Osteoblast (primary cell): ENCODE data around the gene FGF14. TPM values are rescaled to one million over a fixed set of nuclear protein-coding genes. Genes with fewer than 3 reads are reported as not detected.
A peak's percentile ranks its signal among the peaks of the same experiment; 100 is the strongest.

Experiments
- DNase-seq: peaks from one replicate; pipeline ENCODE4 v3.0.0; 2011; ENCODE audit warnings: low spot score, mixed read lengths; ENCODE audit not compliant: insufficient read length; ENCODE audit errors: missing footprints
- H2AFZ ChIP-seq: 2 replicates; pipeline ENCODE4 v1.6.0; 2011; ENCODE audit warnings: mild to moderate bottlenecking, low read length
- H3K27ac ChIP-seq: 2 replicates; pipeline ENCODE4 v1.5.1; 2011; ENCODE audit warnings: mild to moderate bottlenecking, low read depth, low read length, moderate library complexity
- H3K27me3 ChIP-seq: 2 replicates; pipeline ENCODE4 v1.6.0; 2012; ENCODE audit warnings: mild to moderate bottlenecking, control low read depth, inconsistent platforms, low read length, moderate library complexity; ENCODE audit not compliant: insufficient read depth
- H3K36me3 ChIP-seq: 2 replicates; pipeline ENCODE4 v1.5.1; 2011; ENCODE audit warnings: mild to moderate bottlenecking, low read length, control low read depth, moderate library complexity; ENCODE audit not compliant: insufficient read depth
- H3K4me1 ChIP-seq: 2 replicates; pipeline ENCODE4 v1.5.1; 2011; ENCODE audit warnings: mild to moderate bottlenecking, low read length, control low read depth, moderate library complexity; ENCODE audit not compliant: insufficient read depth
- H3K4me2 ChIP-seq: 2 replicates; pipeline ENCODE4 v1.6.0; 2011; ENCODE audit warnings: mild to moderate bottlenecking, low read length; ENCODE audit not compliant: insufficient read depth
- H3K4me3 ChIP-seq: fragments of 200-600 bp; sonication (generic); 3 replicates; pipeline ENCODE4 v1.5.1; 2012; ENCODE audit warnings: mild to moderate bottlenecking, low read length, inconsistent platforms; ENCODE audit not compliant: insufficient read depth
- H3K79me2 ChIP-seq: 2 replicates; pipeline ENCODE4 v1.6.0; 2012; ENCODE audit warnings: mild to moderate bottlenecking, low read length, control low read depth, inconsistent platforms; ENCODE audit not compliant: insufficient read depth
- H3K9me3 ChIP-seq: 2 replicates; pipeline ENCODE4 v1.5.1; 2011; ENCODE audit warnings: low read depth, low read length, control low read depth
- H4K20me1 ChIP-seq: 2 replicates; pipeline ENCODE4 v1.6.0; 2012; ENCODE audit warnings: mild to moderate bottlenecking, low read length, control low read depth; ENCODE audit not compliant: insufficient read depth
- CTCF ChIP-seq: IDR thresholded peaks from 2 replicates; pipeline ENCODE4 v1.5.1; 2011; ENCODE audit warnings: mild to moderate bottlenecking, low read depth, low read length, moderate library complexity; ENCODE audit errors: extremely low read depth
- total RNA-seq: library from RNA; depleted of rRNA; stranded (reverse); fragments of >200 nt; gene quantifications from 2 replicates; pipeline ENCODE4 v1.2.3, GENCODE V29; 2012

Gene FGF14
- total RNA-seq: under 0.01 TPM in 2 replicates

GRCh38 chr13:102401766-102402165, at the start of gene FGF14:
Gene FGF14 (minus strand): TSS chr13:102402048.
- Histone ChIP-seq H3K79me2 (no peaks in the 10 kb centered on the region), H3K4me2 (peak within 1 kb of the TSS; percentile 71), H3K4me1 (no peaks in the 10 kb centered on the region), H3K27ac (no peak within 1 kb of the TSS), H3K27me3 (peaks cover 38% of the 10 kb centered on the region), H3K36me3 (no peaks in the 10 kb centered on the region), H3K4me3 (peak within 1 kb of the TSS; percentile 54), H2AFZ (no peak within 1 kb of the TSS), H4K20me1 (no peaks in the 10 kb centered on the region), H3K9me3 (no peaks in the 10 kb centered on the region)
- no peak for TF ChIP-seq CTCF
- DNase-seq: no peak

GRCh38 chr13:102443249-102443648, 41.4 kb upstream of the FGF14 start:
- Histone ChIP-seq H3K9me3 (no peaks in the 10 kb centered on the region), H2AFZ (no peak overlapping the region)

GRCh38 chr13:102441085-102441484, 39.2 kb upstream of the FGF14 start:
- Histone ChIP-seq H3K27ac (no peak overlapping the region), H3K27me3 (no peaks in the 10 kb centered on the region), H3K4me3 (no peak overlapping the region), H2AFZ (no peak overlapping the region), H3K79me2 (no peaks in the 10 kb centered on the region), H4K20me1 (no peaks in the 10 kb centered on the region), H3K9me3 (no peaks in the 10 kb centered on the region), H3K36me3 (no peaks in the 10 kb centered on the region), H3K4me1 (no peaks in the 10 kb centered on the region), H3K4me2 (no peak overlapping the region)
- no peak for TF ChIP-seq CTCF
- DNase-seq: no peak

More at GRCh38 chr13:102443249-102443648, 41.4 kb upstream of the FGF14 start:
- H3K4me3 ChIP-seq: no peak overlapping the region
- no peak overlapping the region for H3K4me2 ChIP-seq
- TF ChIP-seq CTCF: no peak
- H3K36me3 ChIP-seq: no peaks in the 10 kb centered on the region
- no peak for DNase-seq
- H3K4me1 ChIP-seq: no peaks in the 10 kb centered on the region
- no peaks in the 10 kb centered on the region for H4K20me1 ChIP-seq
- H3K27ac ChIP-seq: no peak overlapping the region
- H3K27me3 ChIP-seq: no peaks in the 10 kb centered on the region
- H3K79me2 ChIP-seq: no peaks in the 10 kb centered on the region

- DNase-seq: no peak
- Histone ChIP-seq H3K4me3 (no peak overlapping the region), H3K36me3 (no peaks in the 10 kb centered on the region), H3K79me2 (no peaks in the 10 kb centered on the region), H3K27ac (no peak overlapping the region), H3K27me3 (no peaks in the 10 kb centered on the region), H4K20me1 (no peaks in the 10 kb centered on the region), H3K4me1 (no peaks in the 10 kb centered on the region), H2AFZ (no peak overlapping the region), H3K4me2 (no peak overlapping the region), H3K9me3 (no peaks in the 10 kb centered on the region)
- no peak for TF ChIP-seq CTCF
These were observed 38.5 kb upstream of the FGF14 start for GRCh38 chr13:102440259-102440936.
